Stomach smooth muscle (tissue), 2 donors: ENCODE results near the gene CTNNA3.
"Not testable (repeated sequence)": the region's sequence is repeated elsewhere in the genome, so short reads cannot be mapped to it uniquely, and the experiment has no call there.

Experiments
- H3K27ac ChIP-seq: one replicate; pipeline ENCODE4 v1.7.0; 2013; ENCODE audit warnings: mild to moderate bottlenecking, low read length, inconsistent platforms
- H3K27me3 ChIP-seq, 2 donors: one replicate each; pipeline ENCODE4 v1.7.0; 2013; ENCODE audit warnings: low read length in 2 of 2; ENCODE audit not compliant: insufficient read depth in 2 of 2, control insufficient read depth in 1 of 2
- H3K36me3 ChIP-seq, 2 donors: one replicate each; pipeline ENCODE4 v1.7.0; 2013; ENCODE audit warnings: low read length in 2 of 2; ENCODE audit not compliant: control insufficient read depth in 2 of 2, insufficient read depth in 2 of 2
- H3K4me1 ChIP-seq: one replicate; pipeline ENCODE4 v1.7.0; 2013; ENCODE audit warnings: low read length; ENCODE audit not compliant: control insufficient read depth, insufficient read depth
- H3K4me3 ChIP-seq, 2 donors: one replicate each; pipeline ENCODE4 v1.7.0; 2013; ENCODE audit warnings: low read length in 2 of 2
- H3K9ac ChIP-seq, 2 donors: one replicate each; pipeline ENCODE4 v1.7.0; 2013; ENCODE audit warnings: low read length in 2 of 2, mild to moderate bottlenecking in 1 of 2
- H3K9me3 ChIP-seq, 2 donors: one replicate each; pipeline ENCODE4 v1.7.0; 2013; ENCODE audit warnings: low read length in 2 of 2; ENCODE audit not compliant: control insufficient read depth in 2 of 2
- donor health status: healthy.
- donor health status: Pancreatic carcinoma.

CTNNA3 gene

GRCh38 chr10:67222934-67223333 is 473.1 kb downstream of the CTNNA3 start:
- no peak overlapping the region for H3K9ac ChIP-seq
- no peak overlapping the region for H3K27ac ChIP-seq
- no peaks in the 10 kb centered on the region for H3K27me3 ChIP-seq
- no peak overlapping the region for H3K4me3 ChIP-seq
- H3K36me3 ChIP-seq, result no peaks in the 10 kb centered on the region
- peaks cover 0 to 3% of the 10 kb centered on the region in 2 donors for H3K9me3 ChIP-seq
- H3K4me1 ChIP-seq, result no peaks in the 10 kb centered on the region

GRCh38 chr10:67221939-67222494 is 474.0 kb downstream of the CTNNA3 start:
- H3K27me3 ChIP-seq, result no peaks in the 10 kb centered on the region
- H3K4me1 ChIP-seq, result no peaks in the 10 kb centered on the region
- no peak overlapping the region for H3K27ac ChIP-seq
- H3K36me3 ChIP-seq, result no peaks in the 10 kb centered on the region
- H3K4me3 ChIP-seq, result no peak overlapping the region
- H3K9me3 ChIP-seq, result peaks cover 0 to 3% of the 10 kb centered on the region in 2 donors
- H3K9ac ChIP-seq, result no peak overlapping the region

GRCh38 chr10:67211680-67212079 is 484.3 kb downstream of the CTNNA3 start:
- Histone ChIP-seq H3K36me3 (no peaks in the 10 kb centered on the region), H3K27ac (no peak overlapping the region), H3K4me3 (no peak overlapping the region), H3K27me3 (no peaks in the 10 kb centered on the region), H3K9ac (no peak overlapping the region), H3K9me3 (no peaks in the 10 kb centered on the region), H3K4me1 (no peaks in the 10 kb centered on the region)

GRCh38 chr10:67207923-67208322 is 488.1 kb downstream of the CTNNA3 start:
- not testable (repeated sequence) for H3K4me3 ChIP-seq, H3K9ac ChIP-seq, H3K36me3 ChIP-seq

GRCh38 chr10:67200913-67201564 is 495.0 kb downstream of the CTNNA3 start:
- Histone ChIP-seq H3K4me1 (no peaks in the 10 kb centered on the region), H3K36me3 (no peaks in the 10 kb centered on the region), H3K27ac (no peak overlapping the region), H3K4me3 (no peak overlapping the region), H3K27me3 (no peaks in the 10 kb centered on the region), H3K9ac (no peak overlapping the region), H3K9me3 (no peaks in the 10 kb centered on the region)

More at GRCh38 chr10:67207923-67208322, 488.1 kb downstream of the CTNNA3 start:
- H3K27ac ChIP-seq, H3K9me3 ChIP-seq, H3K4me1 ChIP-seq, H3K27me3 ChIP-seq: not testable (repeated sequence)

GRCh38 chr10:67175354-67175753 is 520.6 kb downstream of the CTNNA3 start:
- H3K36me3 ChIP-seq, result peaks cover 3 to 4% of the 10 kb centered on the region in 2 donors
- no peak overlapping the region for H3K9ac ChIP-seq
- H3K9me3 ChIP-seq, result no peaks in the 10 kb centered on the region
- H3K4me3 ChIP-seq, result no peak overlapping the region
- H3K27ac ChIP-seq, result no peak overlapping the region
- no peaks in the 10 kb centered on the region for H3K4me1 ChIP-seq
- no peaks in the 10 kb centered on the region for H3K27me3 ChIP-seq

- H3K36me3 ChIP-seq, result peaks cover 0 to 3% of the 10 kb centered on the region in 2 donors
- no peaks in the 10 kb centered on the region for H3K27me3 ChIP-seq
- no peak overlapping the region for H3K4me3 ChIP-seq
- no peaks in the 10 kb centered on the region for H3K4me1 ChIP-seq
- no peaks in the 10 kb centered on the region for H3K9me3 ChIP-seq
- H3K9ac ChIP-seq, result no peak overlapping the region
- no peak overlapping the region for H3K27ac ChIP-seq
Observed at GRCh38 chr10:67173787-67174186, 522.2 kb downstream of the CTNNA3 start.

GRCh38 chr10:67171970-67172369 is 524.0 kb downstream of the CTNNA3 start:
- Histone ChIP-seq H3K36me3 (peaks cover 0 to 3% of the 10 kb centered on the region in 2 donors), H3K4me3 (no peak overlapping the region), H3K9ac (no peak overlapping the region), H3K4me1 (no peaks in the 10 kb centered on the region), H3K27ac (no peak overlapping the region), H3K9me3 (no peaks in the 10 kb centered on the region), H3K27me3 (no peaks in the 10 kb centered on the region)

- Histone ChIP-seq H3K4me3 (no peak overlapping the region), H3K4me1 (no peaks in the 10 kb centered on the region), H3K36me3 (no peaks in the 10 kb centered on the region), H3K9ac (no peak overlapping the region), H3K27ac (no peak overlapping the region), H3K9me3 (no peaks in the 10 kb centered on the region), H3K27me3 (no peaks in the 10 kb centered on the region)
Observed at GRCh38 chr10:67156239-67156638, 539.8 kb downstream of the CTNNA3 start.

GRCh38 chr10:67151471-67151870 is 544.5 kb downstream of the CTNNA3 start:
- H3K4me3 ChIP-seq, result no peak overlapping the region
- no peak overlapping the region for H3K27ac ChIP-seq
- no peaks in the 10 kb centered on the region for H3K9me3 ChIP-seq
- H3K9ac ChIP-seq, result no peak overlapping the region
- no peaks in the 10 kb centered on the region for H3K36me3 ChIP-seq
- H3K4me1 ChIP-seq, result no peaks in the 10 kb centered on the region
- H3K27me3 ChIP-seq, result no peaks in the 10 kb centered on the region

- Histone ChIP-seq H3K9ac (no peak overlapping the region), H3K27ac (no peak overlapping the region), H3K9me3 (no peaks in the 10 kb centered on the region), H3K4me1 (no peaks in the 10 kb centered on the region), H3K4me3 (no peak overlapping the region), H3K36me3 (no peaks in the 10 kb centered on the region), H3K27me3 (no peaks in the 10 kb centered on the region)
Observed at GRCh38 chr10:67144530-67144929, 551.5 kb downstream of the CTNNA3 start.
